GM23338 (cell line): ENCODE results near the gene TRIM44. TPM values are rescaled to one million over a fixed set of nuclear protein-coding genes. Genes with fewer than 3 reads are reported as not detected.
"Not testable (repeated sequence)": the region's sequence is repeated elsewhere in the genome, so short reads cannot be mapped to it uniquely, and the experiment has no call there.

Experiments used
- ATAC-seq: fragments of 200-7000 bp; cut with Tn5 transposase; 3 replicates; pipeline ENCODE4 v1.9.1; 2020
- DNase-seq: peaks from one replicate; pipeline ENCODE4 v3.0.0-alpha.2; 2015; ENCODE audit warnings: low spot score
- H2AFZ ChIP-seq: fragments of 200-600 bp; sonication (generic); 2 replicates; pipeline ENCODE4 v1.8.0; 2016; ENCODE audit warnings: antibody characterized with exemption, mild to moderate bottlenecking, moderate library complexity
- H3F3A ChIP-seq: fragments of 200-600 bp; sonication (generic); replicated peaks from 2 replicates; pipeline ENCODE4 v1.8.0; 2017; ENCODE audit warnings: antibody characterized with exemption, mixed run types, low read depth
- H3K27ac ChIP-seq: fragments of 200-600 bp; sonication (generic); 2 replicates; pipeline ENCODE4 v1.6.1; 2016; ENCODE audit warnings: low read depth
- H3K27me3 ChIP-seq: fragments of 200-600 bp; sonication (generic); 2 replicates; pipeline ENCODE4 v1.8.0; 2016; ENCODE audit warnings: mild to moderate bottlenecking, mixed run types, moderate library complexity; ENCODE audit not compliant: insufficient read depth
- H3K36me3 ChIP-seq: fragments of 200-600 bp; sonication (generic); 2 replicates; pipeline ENCODE4 v1.8.0; 2016; ENCODE audit warnings: mild to moderate bottlenecking; ENCODE audit not compliant: insufficient read depth
- H3K4me1 ChIP-seq: fragments of 200-600 bp; sonication (generic); 2 replicates; pipeline ENCODE4 v1.8.0; 2016; ENCODE audit warnings: mild to moderate bottlenecking, moderate library complexity; ENCODE audit not compliant: insufficient read depth
- H3K4me2 ChIP-seq: fragments of 200-600 bp; sonication (generic); 2 replicates; pipeline ENCODE4 v1.7.1; 2017; ENCODE audit warnings: mixed run types
- H3K4me3 ChIP-seq: fragments of 200-600 bp; sonication (generic); 2 replicates; pipeline ENCODE4 v1.6.1; 2016; ENCODE audit warnings: mixed run types
- H3K79me2 ChIP-seq: fragments of 200-600 bp; sonication (generic); replicated peaks from 2 replicates; pipeline ENCODE4 v1.8.0; 2017; ENCODE audit warnings: mild to moderate bottlenecking; ENCODE audit not compliant: insufficient read depth
- H3K9me2 ChIP-seq: fragments of 200-600 bp; sonication (generic); 2 replicates; pipeline ENCODE4 v1.8.0; 2017; ENCODE audit not compliant: insufficient read depth
- H4K20me1 ChIP-seq: fragments of 200-600 bp; sonication (generic); replicated peaks from 2 replicates; pipeline ENCODE4 v1.8.0; 2017; ENCODE audit warnings: mild to moderate bottlenecking; ENCODE audit not compliant: insufficient read depth
- H3K27ac Mint-ChIP-seq: 2 replicates; pipeline ENCODE4 v1.8.0; 2020; ENCODE audit warnings: inconsistent platforms, mild to moderate bottlenecking, moderate library complexity, mixed read lengths
- H3K27me3 Mint-ChIP-seq: 3 replicates; pipeline ENCODE4 v1.8.0; 2022; ENCODE audit warnings: low read depth, mild to moderate bottlenecking, moderate library complexity, mixed read lengths, inconsistent platforms; ENCODE audit not compliant: insufficient read depth, poor library complexity
- H3K36me3 Mint-ChIP-seq: 3 replicates; pipeline ENCODE4 v1.8.0; 2021; ENCODE audit warnings: low read depth, mild to moderate bottlenecking, inconsistent platforms, moderate library complexity, mixed read lengths
- H3K4me1 Mint-ChIP-seq: 3 replicates; pipeline ENCODE4 v1.8.0; 2020; ENCODE audit warnings: mild to moderate bottlenecking, inconsistent platforms, mixed read lengths
- H3K4me3 Mint-ChIP-seq: 3 replicates; pipeline ENCODE4 v1.8.0; 2021; ENCODE audit warnings: moderate library complexity, mild to moderate bottlenecking, inconsistent platforms, mixed read lengths
- H3K9me3 Mint-ChIP-seq: 3 replicates; pipeline ENCODE4 v1.8.0; 2020; ENCODE audit warnings: moderate library complexity, mild to moderate bottlenecking, inconsistent platforms, mixed read lengths
- EZH2 ChIP-seq: fragments of 200-600 bp; sonication (generic); IDR thresholded peaks from one replicate; pipeline ENCODE4 v1.8.0; 2017; ENCODE audit warnings: antibody characterized with exemption, mild to moderate bottlenecking, low read depth; ENCODE audit not compliant: unreplicated experiment
- polyA plus RNA-seq: library from polyadenylated mRNA; unstranded; fragments of >200 nt; fragmentation: Nextera tagmentation; extraction: Ambion mirVana; gene quantifications from 2 replicates; pipeline ENCODE4 v1.2.1, GENCODE V29; 2016
- total RNA-seq: library from RNA; depleted of rRNA; stranded (reverse); fragments of >200 nt; shearing (Covaris generic); gene quantifications from 2 replicates; pipeline ENCODE4 v1.2.3, GENCODE V29; 2014
- TF ChIP-seq, protein P1 (sequence below): IDR thresholded peaks from 2 replicates; pipeline ENCODE4 v1.6.1; 2016; ENCODE audit warnings: antibody characterized with exemption
- TF ChIP-seq, protein P2 (sequence below): fragments of 250-450 bp; sonication (Bioruptor Pico); IDR thresholded peaks from 2 replicates; pipeline ENCODE4 v1.5.0; 2020; ENCODE audit warnings: mild to moderate bottlenecking, moderate library complexity

TRIM44 gene
- total and polyA plus RNA-seq, 2 experiments from 2014 or later = 10.3 to 10.4 TPM

DNA sequence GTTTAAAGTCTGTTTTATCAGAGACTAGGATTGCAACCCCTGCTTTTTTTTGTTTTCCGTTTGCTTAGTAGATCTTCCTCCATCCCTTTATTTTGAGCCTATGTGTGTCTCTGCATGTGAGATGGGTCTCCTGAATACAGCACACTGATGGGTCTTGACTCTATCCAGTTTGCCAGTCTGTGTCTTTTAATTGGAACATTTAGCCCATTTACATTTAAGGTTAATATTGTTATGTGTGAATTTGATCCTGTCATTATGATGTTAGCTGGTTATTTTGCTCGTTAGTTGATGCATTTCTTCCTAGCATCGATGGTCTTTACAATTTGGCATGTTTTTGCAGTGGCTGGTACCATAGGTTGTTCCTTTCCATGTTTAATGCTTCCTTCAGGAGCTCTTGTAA is 114.7 kb downstream of the TRIM44 start:
- H3K27ac ChIP-seq, H3K27me3 Mint-ChIP-seq, ATAC-seq, H3K4me1 ChIP-seq, DNase-seq, H3K4me3 ChIP-seq, H3K27ac Mint-ChIP-seq, H3K36me3 ChIP-seq, H3F3A ChIP-seq, H3K4me3 Mint-ChIP-seq, H3K9me2 ChIP-seq, H2AFZ ChIP-seq, H3K4me1 Mint-ChIP-seq, H3K4me2 ChIP-seq, H4K20me1 ChIP-seq, H3K27me3 ChIP-seq: not testable (repeated sequence)
- Mint-ChIP-seq H3K36me3 (peaks cover 17% of the 10 kb centered on the region), H3K9me3 (peaks cover 30% of the 10 kb centered on the region)
- peaks cover 33% of the 10 kb centered on the region for H3K79me2 ChIP-seq

DNA sequence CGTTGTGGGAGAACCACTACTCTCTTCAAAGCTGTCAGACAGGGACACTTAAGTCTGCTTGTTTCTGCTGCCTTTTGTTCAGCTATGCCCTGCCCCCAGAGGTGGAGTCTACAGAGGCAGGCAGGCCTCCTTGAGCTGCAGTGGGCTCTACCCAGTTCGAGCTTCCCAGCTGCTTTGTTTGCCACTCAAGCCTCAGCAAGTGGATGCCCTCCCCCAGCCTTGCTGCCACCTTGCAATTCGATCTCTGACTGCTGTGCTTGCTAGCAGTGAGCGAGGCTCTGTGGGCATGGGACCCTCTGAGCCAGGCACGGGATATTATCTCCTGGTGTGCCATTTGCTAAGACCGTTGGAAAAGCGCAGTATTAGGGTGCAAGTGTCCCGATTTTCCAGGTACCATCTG is 116.4 kb downstream of the TRIM44 start:
- ATAC-seq, H3K4me1 Mint-ChIP-seq, H3F3A ChIP-seq, H3K4me3 ChIP-seq, H3K9me2 ChIP-seq, H3K27ac ChIP-seq, H3K4me2 ChIP-seq, H3K27ac Mint-ChIP-seq, H4K20me1 ChIP-seq, H3K4me3 Mint-ChIP-seq, H3K4me1 ChIP-seq, H3K36me3 ChIP-seq, H3K27me3 ChIP-seq, H3K27me3 Mint-ChIP-seq, H2AFZ ChIP-seq, H3K36me3 Mint-ChIP-seq, DNase-seq: not testable (repeated sequence)
- H3K79me2 ChIP-seq = peaks cover 17% of the 10 kb centered on the region
- H3K9me3 Mint-ChIP-seq = peaks cover 16% of the 10 kb centered on the region

DNA sequence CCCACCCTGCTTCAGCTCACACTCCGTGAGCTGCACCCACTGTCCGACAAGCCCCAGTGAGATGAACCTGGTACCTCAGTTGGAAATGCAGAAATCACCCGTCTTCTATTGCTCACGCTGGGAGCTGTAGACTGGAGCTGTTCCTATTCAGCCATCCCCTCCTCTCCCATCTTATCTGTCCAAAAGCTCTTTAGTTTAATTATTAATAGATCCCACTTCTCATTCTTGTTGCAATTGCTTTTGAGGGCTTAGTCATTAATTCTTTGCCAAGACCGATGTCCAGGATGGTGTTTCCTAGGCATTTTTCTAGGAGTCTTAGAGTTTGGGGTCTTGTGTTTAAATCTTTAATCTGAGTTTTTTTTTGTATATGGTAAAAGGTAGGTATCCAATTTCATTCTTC is 116.8 kb downstream of the TRIM44 start:
- Mint-ChIP-seq H3K4me1 (peaks cover 6% of the 10 kb centered on the region; the same call in 2 of the 3 replicates), H3K27me3 (no peaks in the 10 kb centered on the region), H3K9me3 (peaks cover 13% of the 10 kb centered on the region), H3K4me3 (no peak overlapping the region), H3K27ac (no peak overlapping the region), H3K36me3 (peaks cover 7% of the 10 kb centered on the region; the same call in 2 of the 3 replicates)
- TF ChIP-seq EZH2 = no peak
- TF ChIP-seq, protein P1, sequence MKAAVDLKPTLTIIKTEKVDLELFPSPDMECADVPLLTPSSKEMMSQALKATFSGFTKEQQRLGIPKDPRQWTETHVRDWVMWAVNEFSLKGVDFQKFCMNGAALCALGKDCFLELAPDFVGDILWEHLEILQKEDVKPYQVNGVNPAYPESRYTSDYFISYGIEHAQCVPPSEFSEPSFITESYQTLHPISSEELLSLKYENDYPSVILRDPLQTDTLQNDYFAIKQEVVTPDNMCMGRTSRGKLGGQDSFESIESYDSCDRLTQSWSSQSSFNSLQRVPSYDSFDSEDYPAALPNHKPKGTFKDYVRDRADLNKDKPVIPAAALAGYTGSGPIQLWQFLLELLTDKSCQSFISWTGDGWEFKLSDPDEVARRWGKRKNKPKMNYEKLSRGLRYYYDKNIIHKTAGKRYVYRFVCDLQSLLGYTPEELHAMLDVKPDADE = no peak
- TF ChIP-seq, protein P2, sequence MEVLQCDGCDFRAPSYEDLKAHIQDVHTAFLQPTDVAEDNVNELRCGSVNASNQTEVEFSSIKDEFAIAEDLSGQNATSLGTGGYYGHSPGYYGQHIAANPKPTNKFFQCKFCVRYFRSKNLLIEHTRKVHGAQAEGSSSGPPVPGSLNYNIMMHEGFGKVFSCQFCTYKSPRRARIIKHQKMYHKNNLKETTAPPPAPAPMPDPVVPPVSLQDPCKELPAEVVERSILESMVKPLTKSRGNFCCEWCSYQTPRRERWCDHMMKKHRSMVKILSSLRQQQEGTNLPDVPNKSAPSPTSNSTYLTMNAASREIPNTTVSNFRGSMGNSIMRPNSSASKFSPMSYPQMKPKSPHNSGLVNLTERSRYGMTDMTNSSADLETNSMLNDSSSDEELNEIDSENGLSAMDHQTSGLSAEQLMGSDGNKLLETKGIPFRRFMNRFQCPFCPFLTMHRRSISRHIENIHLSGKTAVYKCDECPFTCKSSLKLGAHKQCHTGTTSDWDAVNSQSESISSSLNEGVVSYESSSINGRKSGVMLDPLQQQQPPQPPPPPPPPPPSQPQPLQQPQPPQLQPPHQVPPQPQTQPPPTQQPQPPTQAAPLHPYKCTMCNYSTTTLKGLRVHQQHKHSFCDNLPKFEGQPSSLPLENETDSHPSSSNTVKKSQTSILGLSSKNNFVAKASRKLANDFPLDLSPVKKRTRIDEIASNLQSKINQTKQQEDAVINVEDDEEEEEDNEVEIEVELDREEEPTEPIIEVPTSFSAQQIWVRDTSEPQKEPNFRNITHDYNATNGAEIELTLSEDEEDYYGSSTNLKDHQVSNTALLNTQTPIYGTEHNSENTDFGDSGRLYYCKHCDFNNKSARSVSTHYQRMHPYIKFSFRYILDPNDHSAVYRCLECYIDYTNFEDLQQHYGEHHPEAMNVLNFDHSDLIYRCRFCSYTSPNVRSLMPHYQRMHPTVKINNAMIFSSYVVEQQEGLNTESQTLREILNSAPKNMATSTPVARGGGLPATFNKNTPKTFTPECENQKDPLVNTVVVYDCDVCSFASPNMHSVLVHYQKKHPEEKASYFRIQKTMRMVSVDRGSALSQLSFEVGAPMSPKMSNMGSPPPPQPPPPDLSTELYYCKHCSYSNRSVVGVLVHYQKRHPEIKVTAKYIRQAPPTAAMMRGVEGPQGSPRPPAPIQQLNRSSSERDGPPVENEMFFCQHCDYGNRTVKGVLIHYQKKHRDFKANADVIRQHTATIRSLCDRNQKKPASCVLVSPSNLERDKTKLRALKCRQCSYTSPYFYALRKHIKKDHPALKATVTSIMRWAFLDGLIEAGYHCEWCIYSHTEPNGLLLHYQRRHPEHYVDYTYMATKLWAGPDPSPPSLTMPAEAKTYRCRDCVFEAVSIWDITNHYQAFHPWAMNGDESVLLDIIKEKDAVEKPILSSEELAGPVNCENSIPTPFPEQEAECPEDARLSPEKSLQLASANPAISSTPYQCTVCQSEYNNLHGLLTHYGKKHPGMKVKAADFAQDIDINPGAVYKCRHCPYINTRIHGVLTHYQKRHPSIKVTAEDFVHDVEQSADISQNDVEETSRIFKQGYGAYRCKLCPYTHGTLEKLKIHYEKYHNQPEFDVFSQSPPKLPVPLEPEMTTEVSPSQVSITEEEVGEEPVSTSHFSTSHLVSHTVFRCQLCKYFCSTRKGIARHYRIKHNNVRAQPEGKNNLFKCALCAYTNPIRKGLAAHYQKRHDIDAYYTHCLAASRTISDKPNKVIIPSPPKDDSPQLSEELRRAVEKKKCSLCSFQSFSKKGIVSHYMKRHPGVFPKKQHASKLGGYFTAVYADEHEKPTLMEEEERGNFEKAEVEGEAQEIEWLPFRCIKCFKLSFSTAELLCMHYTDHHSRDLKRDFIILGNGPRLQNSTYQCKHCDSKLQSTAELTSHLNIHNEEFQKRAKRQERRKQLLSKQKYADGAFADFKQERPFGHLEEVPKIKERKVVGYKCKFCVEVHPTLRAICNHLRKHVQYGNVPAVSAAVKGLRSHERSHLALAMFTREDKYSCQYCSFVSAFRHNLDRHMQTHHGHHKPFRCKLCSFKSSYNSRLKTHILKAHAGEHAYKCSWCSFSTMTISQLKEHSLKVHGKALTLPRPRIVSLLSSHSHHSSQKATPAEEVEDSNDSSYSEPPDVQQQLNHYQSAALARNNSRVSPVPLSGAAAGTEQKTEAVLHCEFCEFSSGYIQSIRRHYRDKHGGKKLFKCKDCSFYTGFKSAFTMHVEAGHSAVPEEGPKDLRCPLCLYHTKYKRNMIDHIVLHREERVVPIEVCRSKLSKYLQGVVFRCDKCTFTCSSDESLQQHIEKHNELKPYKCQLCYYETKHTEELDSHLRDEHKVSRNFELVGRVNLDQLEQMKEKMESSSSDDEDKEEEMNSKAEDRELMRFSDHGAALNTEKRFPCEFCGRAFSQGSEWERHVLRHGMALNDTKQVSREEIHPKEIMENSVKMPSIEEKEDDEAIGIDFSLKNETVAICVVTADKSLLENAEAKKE (CRISPR knock-in tag) = no peak
- Histone ChIP-seq H3K9me2 (no peaks in the 10 kb centered on the region), H3K4me2 (no peak overlapping the region), H3K36me3 (no peaks in the 10 kb centered on the region), H3K79me2 (peaks cover 13% of the 10 kb centered on the region), H3K27ac (no peak overlapping the region), H3F3A (no peaks in the 10 kb centered on the region), H3K4me3 (no peak overlapping the region), H3K4me1 (no peaks in the 10 kb centered on the region), H2AFZ (no peak overlapping the region), H4K20me1 (no peaks in the 10 kb centered on the region; the same call in 1 of the 2 replicates), H3K27me3 (no peaks in the 10 kb centered on the region)
- DNase-seq = no peak
- ATAC-seq = no peak
